Panc1 (cell line): Measurements from ENCODE around the gene TJP3. TPM values are rescaled to one million over a fixed set of nuclear protein-coding genes. Genes with fewer than 3 reads are reported as not detected.

ENCODE experiments used
- ATAC-seq: fragments of 200-7000 bp; cut with Tn5 transposase; 2 replicates; pipeline ENCODE4 v1.9.1; 2020; ENCODE audit warnings: mild to moderate bottlenecking, moderate library complexity
- BruUV-seq: library from RNA; stranded (reverse); fragments of 400-500 nt; replicated peaks from 2 replicates; lab custom pipeline; 2021; lab: Mats Ljungman, UMichigan
- CTCF ChIA-PET: fragments of 300-600 bp; sonication (Branson Sonifier 250); formaldehyde crosslinking; loops from one replicate; lab custom pipeline; 2022; ENCODE audit warnings: antibody characterized with exemption; lab: Charles Lee
- POLR2A ChIA-PET: fragments of 300-600 bp; sonication (Branson Sonifier 250); formaldehyde crosslinking; loops from one replicate; lab custom pipeline; 2022; ENCODE audit warnings: antibody characterized with exemption; lab: Charles Lee
- DNase-seq: peaks from one replicate; pipeline ENCODE4 v3.0.0-alpha.2; 2010; ENCODE audit warnings: low read depth, low spot score
- H3K27ac ChIP-seq: 2 replicates; pipeline ENCODE4 v1.5.1; 2011; ENCODE audit warnings: mild to moderate bottlenecking, low read length, inconsistent platforms
- H3K27me3 ChIP-seq: fragments of 200-500 bp; sonication (Bioruptor generic); 2 replicates; pipeline ENCODE4 v1.6.0; 2014; ENCODE audit warnings: low read length, inconsistent platforms; ENCODE audit not compliant: control insufficient read depth, insufficient read depth
- H3K36me3 ChIP-seq: fragments of 200-500 bp; sonication (Bioruptor generic); 2 replicates; pipeline ENCODE4 v1.5.1; 2014; ENCODE audit warnings: inconsistent platforms, mild to moderate bottlenecking, low read length, moderate library complexity; ENCODE audit not compliant: control insufficient read depth, insufficient read depth
- H3K4me1 ChIP-seq: 2 replicates; pipeline ENCODE4 v1.5.1; 2011; ENCODE audit warnings: inconsistent platforms, mild to moderate bottlenecking, low read length, moderate library complexity; ENCODE audit not compliant: control insufficient read depth, insufficient read depth
- H3K4me3 ChIP-seq, 2 experiments: 2 replicates each; pipeline ENCODE4 v1.5.1; 2011 to 2012; ENCODE audit warnings: low read depth in 2 of 2, low read length in 2 of 2, mild to moderate bottlenecking in 2 of 2, inconsistent platforms in 1 of 2, moderate library complexity in 1 of 2
- H3K9me3 ChIP-seq: fragments of 200-500 bp; sonication (Bioruptor generic); 2 replicates; pipeline ENCODE4 v1.5.1; 2014; ENCODE audit warnings: low read depth, mild to moderate bottlenecking, inconsistent platforms, low read length, moderate library complexity; ENCODE audit not compliant: control insufficient read depth, insufficient read depth
- POLR2AphosphoS5 ChIP-seq: IDR thresholded peaks from 2 replicates; pipeline ENCODE4 v1.6.1; 2012; ENCODE audit warnings: mild to moderate bottlenecking, low read depth, low read length, moderate library complexity
- SIN3A ChIP-seq: IDR thresholded peaks from 2 replicates; pipeline ENCODE4 v1.6.1; 2012; ENCODE audit warnings: low read depth, mild to moderate bottlenecking, low read length, moderate library complexity, borderline replicate concordance; ENCODE audit not compliant: insufficient read depth
- TCF7L2 ChIP-seq: IDR thresholded peaks from 2 replicates; pipeline ENCODE4 v1.6.1; 2011; ENCODE audit warnings: mild to moderate bottlenecking, low read depth, low read length, inconsistent platforms
- in situ Hi-C: cut with HindIII; loops from 2 replicates; pipeline ENCODE4 v1.10.0; 2016; ENCODE audit warnings: low sequenced_read_pairs, low pct_unique_long_range_greater_than_20kb
- intact Hi-C: fragments of 100-400 bp; cut with micrococcal nuclease; formaldehyde crosslinking; loops from one replicate; pipeline ENCODE4 v1.10.0; 2022; ENCODE audit not compliant: unreplicated experiment
- total RNA-seq: library from RNA; stranded (reverse); gene quantifications from one replicate; pipeline ENCODE4 v1.2.1, GENCODE V29; 2021; ENCODE audit not compliant: unreplicated experiment
- TF ChIP-seq, protein P1 (sequence below): fragments of 450-650 bp; IDR thresholded peaks from 2 replicates; pipeline ENCODE4 v1.5.1; 2017; ENCODE audit warnings: mild to moderate bottlenecking
- TF ChIP-seq, protein P2 (sequence below), 2 experiments: IDR thresholded peaks; 2 replicates each; pipeline ENCODE4 v1.6.1; 2011 to 2012; ENCODE audit warnings: low read depth in 2 of 2, control low read depth in 1 of 2, low read length in 1 of 2, mild to moderate bottlenecking in 1 of 2, moderate library complexity in 1 of 2; ENCODE audit not compliant: insufficient read depth in 1 of 2

The TJP3 gene
- total RNA-seq, 1 experiment from 2014 or later, result 2.7 TPM

DNA sequence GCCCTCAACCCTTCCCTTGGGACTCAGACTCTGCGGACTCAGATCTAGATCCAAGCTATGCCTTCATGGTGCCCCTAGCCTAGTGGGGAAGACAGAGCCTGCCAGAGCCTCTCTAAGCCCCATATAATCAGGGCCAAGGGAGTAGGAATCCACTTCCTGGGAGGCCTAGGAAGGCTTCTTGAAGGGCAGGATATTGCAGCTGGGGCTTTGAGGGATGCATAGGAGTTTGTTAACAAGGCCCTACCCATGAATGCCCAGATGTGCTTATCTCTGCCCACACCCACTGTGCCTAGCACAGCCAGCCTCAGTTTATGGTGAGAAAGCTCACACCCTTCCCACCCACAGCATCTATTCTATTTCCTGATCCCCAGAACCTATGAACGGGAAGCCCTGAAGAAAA lies 42.0 kb downstream of the TJP3 start:
- DNase-seq (no peak), ATAC-seq (no peak)
- no peaks in the 10 kb centered on the region for H3K9me3 ChIP-seq
- TF ChIP-seq, protein P1, sequence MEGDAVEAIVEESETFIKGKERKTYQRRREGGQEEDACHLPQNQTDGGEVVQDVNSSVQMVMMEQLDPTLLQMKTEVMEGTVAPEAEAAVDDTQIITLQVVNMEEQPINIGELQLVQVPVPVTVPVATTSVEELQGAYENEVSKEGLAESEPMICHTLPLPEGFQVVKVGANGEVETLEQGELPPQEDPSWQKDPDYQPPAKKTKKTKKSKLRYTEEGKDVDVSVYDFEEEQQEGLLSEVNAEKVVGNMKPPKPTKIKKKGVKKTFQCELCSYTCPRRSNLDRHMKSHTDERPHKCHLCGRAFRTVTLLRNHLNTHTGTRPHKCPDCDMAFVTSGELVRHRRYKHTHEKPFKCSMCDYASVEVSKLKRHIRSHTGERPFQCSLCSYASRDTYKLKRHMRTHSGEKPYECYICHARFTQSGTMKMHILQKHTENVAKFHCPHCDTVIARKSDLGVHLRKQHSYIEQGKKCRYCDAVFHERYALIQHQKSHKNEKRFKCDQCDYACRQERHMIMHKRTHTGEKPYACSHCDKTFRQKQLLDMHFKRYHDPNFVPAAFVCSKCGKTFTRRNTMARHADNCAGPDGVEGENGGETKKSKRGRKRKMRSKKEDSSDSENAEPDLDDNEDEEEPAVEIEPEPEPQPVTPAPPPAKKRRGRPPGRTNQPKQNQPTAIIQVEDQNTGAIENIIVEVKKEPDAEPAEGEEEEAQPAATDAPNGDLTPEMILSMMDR, result no peak
- TF ChIP-seq SIN3A (no peak), TCF7L2 (no peak), POLR2AphosphoS5 (no peak)
- TF ChIP-seq, protein P2, sequence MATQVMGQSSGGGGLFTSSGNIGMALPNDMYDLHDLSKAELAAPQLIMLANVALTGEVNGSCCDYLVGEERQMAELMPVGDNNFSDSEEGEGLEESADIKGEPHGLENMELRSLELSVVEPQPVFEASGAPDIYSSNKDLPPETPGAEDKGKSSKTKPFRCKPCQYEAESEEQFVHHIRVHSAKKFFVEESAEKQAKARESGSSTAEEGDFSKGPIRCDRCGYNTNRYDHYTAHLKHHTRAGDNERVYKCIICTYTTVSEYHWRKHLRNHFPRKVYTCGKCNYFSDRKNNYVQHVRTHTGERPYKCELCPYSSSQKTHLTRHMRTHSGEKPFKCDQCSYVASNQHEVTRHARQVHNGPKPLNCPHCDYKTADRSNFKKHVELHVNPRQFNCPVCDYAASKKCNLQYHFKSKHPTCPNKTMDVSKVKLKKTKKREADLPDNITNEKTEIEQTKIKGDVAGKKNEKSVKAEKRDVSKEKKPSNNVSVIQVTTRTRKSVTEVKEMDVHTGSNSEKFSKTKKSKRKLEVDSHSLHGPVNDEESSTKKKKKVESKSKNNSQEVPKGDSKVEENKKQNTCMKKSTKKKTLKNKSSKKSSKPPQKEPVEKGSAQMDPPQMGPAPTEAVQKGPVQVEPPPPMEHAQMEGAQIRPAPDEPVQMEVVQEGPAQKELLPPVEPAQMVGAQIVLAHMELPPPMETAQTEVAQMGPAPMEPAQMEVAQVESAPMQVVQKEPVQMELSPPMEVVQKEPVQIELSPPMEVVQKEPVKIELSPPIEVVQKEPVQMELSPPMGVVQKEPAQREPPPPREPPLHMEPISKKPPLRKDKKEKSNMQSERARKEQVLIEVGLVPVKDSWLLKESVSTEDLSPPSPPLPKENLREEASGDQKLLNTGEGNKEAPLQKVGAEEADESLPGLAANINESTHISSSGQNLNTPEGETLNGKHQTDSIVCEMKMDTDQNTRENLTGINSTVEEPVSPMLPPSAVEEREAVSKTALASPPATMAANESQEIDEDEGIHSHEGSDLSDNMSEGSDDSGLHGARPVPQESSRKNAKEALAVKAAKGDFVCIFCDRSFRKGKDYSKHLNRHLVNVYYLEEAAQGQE (IDR thresholded peaks at IDR 0.05; ENCODE audit: insufficient read depth in 1 of 2, low read depth in 2 of 2, low read length in 1 of 2), result no peak
- in situ Hi-C loops, result no loop called here
- BruUV-seq, result no TSS peak
- H3K4me3 ChIP-seq, result no peak overlapping the region
- no peaks in the 10 kb centered on the region for H3K36me3 ChIP-seq
- no peaks in the 10 kb centered on the region for H3K27me3 ChIP-seq
- H3K27ac ChIP-seq, result no peak overlapping the region
- POLR2A ChIA-PET, result no interaction called here
- CTCF ChIA-PET, result no interaction called here
- intact Hi-C loops, result no loop called here
- no peaks in the 10 kb centered on the region for H3K4me1 ChIP-seq

DNA sequence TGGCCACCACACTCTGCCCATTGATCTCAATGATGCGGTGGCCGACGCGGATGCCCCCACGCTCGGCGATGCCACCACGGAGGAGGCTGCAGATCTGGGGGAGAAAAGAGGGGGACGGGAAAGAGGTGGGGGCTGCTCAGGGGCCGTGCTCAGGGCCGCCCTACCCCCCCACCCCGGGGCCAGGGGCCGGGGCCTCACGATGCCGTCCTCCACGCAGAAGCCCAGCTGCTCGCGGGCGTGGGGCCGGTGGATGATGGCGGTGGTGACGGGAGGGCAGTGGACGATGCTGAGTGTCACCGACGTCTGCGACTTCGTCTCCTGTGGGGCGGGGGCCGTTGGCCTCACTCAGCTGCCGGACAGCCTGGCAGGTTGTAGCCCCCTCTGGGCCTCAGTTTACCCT lies 43.1 kb downstream of the TJP3 start:
- Histone ChIP-seq H3K27ac (no peak overlapping the region), H3K4me1 (no peaks in the 10 kb centered on the region), H3K4me3 (no peak overlapping the region), H3K36me3 (no peaks in the 10 kb centered on the region), H3K9me3 (no peaks in the 10 kb centered on the region), H3K27me3 (no peaks in the 10 kb centered on the region)
- intact Hi-C loops (no loop called here), in situ Hi-C loops (no loop called here)
- TF ChIP-seq POLR2AphosphoS5 (no peak), SIN3A (no peak), TCF7L2 (no peak)
- TF ChIP-seq, protein P1, result no peak
- TF ChIP-seq, protein P2 (IDR thresholded peaks at IDR 0.05; ENCODE audit: insufficient read depth in 1 of 2, low read depth in 2 of 2, low read length in 1 of 2), result no peak
- ChIA-PET CTCF (no interaction called here), POLR2A (no interaction called here)
- BruUV-seq, result no TSS peak
- DNase-seq, result no peak
- no peak for ATAC-seq
